Hindlimb muscle (tissue), 1 donor: ENCODE measurements around the gene TPO. TPM values are rescaled to one million over a fixed set of nuclear protein-coding genes. Genes with fewer than 3 reads are reported as not detected.
"Not testable (repeated sequence)": the region's sequence is repeated elsewhere in the genome, so short reads cannot be mapped to it uniquely, and the experiment has no call there.

Experiments
- DNase-seq: peaks from one replicate; pipeline ENCODE4 v3.0.0-alpha.2; 2013
- polyA plus RNA-seq: library from polyadenylated mRNA; unstranded; fragments of 120-200 nt; gene quantifications from one replicate; pipeline ENCODE4 v1.2.1, GENCODE V29; 2013; ENCODE audit not compliant: insufficient read length

The TPO gene
- 0.25 TPM for polyA plus RNA-seq

DNA sequence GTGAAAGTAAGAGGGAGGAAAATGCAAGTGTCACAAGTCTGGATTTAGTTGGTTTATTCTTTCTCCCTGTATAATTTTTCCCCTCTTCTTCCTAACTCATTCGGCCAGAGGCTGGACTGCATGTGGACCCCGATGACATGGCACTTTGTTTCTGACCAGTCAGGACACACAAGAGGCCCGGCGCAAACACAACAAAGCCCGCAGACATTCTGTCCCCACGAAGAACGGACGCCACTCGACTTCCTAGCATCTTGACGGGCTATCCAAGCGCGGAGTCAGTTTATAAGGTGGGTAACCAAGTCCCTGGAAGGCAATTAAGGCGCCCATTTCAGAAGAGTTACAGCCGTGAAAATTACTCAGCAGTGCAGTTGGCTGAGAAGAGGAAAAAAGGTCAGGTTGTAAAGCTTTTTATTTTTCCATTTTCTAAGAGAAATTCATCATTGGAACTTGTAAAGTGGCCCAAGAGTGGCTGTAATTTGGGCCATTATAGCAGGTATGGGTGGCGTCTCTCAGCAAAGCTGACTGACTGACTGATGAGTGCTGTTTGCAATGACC is at the start of gene TPO:
Gene TPO (plus strand): TSS at position 308 of the 555 bp plus-strand sequence. CDS start 946 bp downstream, outside the sequence.
- no peak for DNase-seq

DNA sequence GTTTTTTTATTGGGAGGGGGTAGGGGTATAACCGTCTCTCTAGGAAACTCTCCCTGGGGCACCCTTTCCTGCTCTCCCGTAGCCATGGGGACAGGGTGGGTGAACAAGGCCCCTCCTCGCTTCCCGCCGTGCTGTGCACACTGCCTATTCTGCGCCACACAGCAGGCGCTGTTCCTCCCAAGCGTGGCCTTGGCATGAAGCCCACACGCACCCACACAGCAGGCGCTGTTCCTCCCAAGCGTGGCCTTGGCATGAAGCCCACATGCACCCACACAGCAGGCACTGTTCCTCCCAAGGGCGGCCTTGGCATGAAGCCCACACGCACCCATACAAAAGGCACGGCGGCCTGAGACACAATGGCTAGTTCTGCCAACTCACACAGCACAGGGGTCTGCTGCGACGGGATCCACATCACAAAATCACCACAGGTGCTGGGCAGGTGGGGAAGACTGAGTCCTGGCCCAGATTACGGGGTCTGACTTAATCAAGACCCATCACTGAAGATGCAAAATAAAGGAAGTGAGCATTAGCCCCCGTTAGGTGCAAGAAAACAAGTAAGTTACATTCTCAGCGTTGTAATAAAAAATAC is 46.6 kb upstream of the TPO start:
- no peak for DNase-seq

DNA sequence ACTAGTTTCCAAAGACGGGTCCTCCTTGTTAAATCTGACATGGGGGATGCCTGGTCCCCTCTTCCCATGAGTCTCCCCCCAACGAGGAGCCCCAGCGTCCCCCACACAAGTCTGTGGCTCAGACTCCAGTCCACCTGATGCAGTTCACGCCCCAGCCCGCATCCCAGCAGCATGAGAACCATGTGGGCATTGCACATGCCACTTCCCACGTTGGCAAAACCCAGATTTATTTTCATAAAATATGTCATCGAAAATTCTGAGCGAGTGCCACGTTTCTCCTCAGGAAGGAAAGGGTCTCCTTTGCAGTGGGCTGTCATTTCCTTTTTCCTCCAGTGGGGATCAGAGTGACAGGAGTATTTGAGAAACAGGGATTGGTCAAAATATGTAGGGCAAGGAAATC is 45.7 kb upstream of the TPO start:
- DNase-seq = no peak

- no peak for DNase-seq
These were observed 43.4 kb upstream of the TPO start for GRCh38 chr2:1369905-1370304.

DNA sequence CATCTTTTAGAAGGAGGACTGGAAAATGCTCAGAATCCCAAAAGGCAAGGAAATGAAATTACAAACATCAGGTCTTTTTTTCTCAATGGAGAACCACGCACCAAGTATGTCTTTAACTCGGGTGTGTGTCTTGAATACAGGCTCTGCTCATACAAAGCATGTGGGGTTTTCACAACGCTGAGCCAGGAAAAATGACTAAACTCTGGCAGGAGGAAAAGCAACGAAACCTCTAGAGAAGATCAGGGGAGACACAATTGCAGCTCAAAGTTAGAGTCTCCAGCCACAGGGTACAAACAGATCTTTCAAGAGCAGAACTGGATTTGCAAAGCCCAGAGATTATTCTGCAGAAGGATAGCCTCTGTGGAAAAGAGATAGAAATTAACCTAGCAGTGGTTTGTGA is 42.8 kb upstream of the TPO start:
- peak; percentile 39 for DNase-seq

GRCh38 chr2:1371082-1371481 is 42.2 kb upstream of the TPO start:
- DNase-seq = no peak

- DNase-seq = no peak
These were observed 39.4 kb upstream of the TPO start for GRCh38 chr2:1373830-1374229.

DNA sequence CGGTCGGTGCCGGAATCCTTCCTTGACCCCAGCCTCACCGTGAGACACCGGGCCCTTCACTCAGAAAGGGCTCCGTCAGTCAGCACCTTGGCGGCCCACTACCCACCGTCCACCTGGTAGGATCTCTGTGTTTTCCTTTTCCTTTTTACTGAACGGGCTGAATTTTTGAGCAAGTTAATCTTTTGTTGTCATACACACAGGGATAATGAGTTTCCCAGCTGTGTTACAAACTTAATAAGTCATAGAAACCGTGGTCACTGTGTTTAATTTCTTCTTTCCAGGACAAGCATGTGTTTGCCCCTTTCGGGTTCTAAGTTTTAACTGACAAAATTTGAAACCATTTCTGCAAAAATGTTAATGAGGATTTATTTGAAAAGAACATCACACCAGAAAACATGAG is 39.0 kb upstream of the TPO start:
- DNase-seq = no peak

DNA sequence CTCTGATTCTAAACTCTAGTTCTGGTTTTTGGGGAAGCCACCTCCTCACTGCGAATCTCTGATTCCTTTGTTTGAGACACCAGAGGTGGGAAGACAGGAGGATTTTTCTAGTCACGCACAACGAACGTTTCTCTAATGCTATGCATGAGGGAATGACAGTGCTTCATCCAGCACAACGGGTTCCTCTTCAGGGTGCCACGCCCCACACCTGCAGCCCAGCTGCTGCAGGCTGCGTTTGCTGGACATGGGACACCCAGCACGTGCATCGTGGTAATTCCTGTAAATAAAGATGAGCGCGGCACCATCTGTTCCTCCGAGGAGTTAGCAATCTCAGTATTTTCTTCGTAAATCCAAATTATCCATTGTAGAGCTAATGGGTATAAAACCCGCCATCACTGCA is 37.5 kb upstream of the TPO start:
- DNase-seq = no peak

DNA sequence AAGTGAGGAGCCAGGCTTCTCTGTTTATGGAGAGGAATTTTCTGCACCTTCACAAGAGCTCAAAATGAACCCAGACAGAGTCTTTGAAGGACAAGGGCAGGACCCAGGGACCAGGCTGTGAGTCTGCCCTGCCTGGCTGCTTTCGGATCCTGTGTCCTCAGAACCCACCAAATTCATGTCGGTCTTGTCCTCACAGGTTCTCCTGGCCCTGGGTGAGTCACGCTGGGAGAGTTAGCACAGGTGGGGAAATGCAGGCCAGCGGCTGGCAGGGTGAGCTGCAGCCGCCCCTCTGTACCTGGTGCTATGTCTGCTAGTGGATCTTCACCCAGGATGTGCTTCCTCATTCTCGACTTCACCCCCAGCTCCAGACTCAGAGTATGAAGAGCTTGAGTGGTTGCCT is 35.8 kb upstream of the TPO start:
- no peak for DNase-seq

GRCh38 chr2:1378456-1379150 is 34.7 kb upstream of the TPO start:
- DNase-seq = no peak

- DNase-seq = no peak
These were observed 31.6 kb upstream of the TPO start for GRCh38 chr2:1381644-1382043.

GRCh38 chr2:1387954-1388725 is 25.1 kb upstream of the TPO start:
- not testable (repeated sequence) for DNase-seq

- DNase-seq = not testable (repeated sequence)
These were observed 23.1 kb upstream of the TPO start for GRCh38 chr2:1390118-1390517.

DNA sequence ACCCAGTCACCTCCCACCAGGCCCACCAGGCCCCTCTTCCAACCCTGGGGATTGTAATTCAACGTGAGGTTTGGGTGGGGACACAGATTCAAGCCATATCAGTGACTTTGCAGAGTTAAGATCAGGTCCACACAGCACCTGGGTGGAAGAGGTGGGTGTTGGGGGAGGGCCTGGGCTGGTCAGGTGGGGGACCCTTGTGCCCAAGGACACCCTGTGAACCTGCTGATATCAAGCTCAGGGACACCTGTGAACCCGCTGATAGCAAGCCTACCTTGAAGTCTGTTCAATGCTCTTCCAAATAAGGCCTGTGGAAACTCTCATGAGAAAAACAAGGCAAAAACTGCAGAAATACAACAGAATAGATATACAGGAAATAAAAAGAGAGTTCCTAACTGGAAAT is 19.9 kb upstream of the TPO start:
- DNase-seq = no peak

- no peak for DNase-seq
These were observed 18.4 kb upstream of the TPO start for GRCh38 chr2:1394709-1395408.

DNA sequence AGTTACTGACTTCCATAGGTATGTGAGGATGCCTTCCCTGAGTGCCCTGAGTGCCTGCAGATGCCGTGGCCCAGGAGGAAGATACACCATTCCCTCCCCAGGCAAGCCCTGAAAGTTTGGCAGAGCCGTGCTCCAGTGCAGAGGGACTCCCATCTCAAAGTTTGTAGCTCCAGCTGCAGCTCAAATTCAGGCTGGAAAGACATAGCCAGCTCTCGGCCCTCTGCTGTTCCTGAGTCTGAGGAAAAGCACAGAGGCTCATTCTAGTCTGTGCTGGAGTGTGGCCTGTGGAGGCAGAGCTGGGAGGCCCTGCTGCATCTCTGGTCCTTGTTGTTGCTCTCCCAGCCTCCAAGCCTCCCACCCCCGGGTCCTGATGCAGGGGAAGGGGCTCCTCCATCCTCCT is 15.9 kb upstream of the TPO start:
- peak; percentile 26 for DNase-seq

DNA sequence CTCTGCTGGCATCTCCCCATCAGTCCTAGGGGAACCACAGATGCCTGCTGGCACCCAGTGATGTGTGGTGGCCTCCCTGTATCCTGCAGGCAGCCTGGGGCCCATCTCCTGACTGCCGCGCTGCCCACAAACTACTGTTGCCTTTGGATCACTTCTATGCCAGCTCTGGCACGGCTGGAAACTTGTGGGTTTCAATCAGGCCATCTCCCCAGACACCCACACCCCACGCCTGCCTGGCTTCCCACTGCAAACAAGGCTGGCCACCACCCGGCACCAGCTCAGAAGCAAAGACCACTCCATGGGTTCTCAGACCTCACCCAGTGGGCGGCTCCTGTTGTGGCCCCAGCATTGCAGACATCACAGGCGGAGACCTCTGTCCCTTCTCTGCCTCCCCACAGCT is 15.1 kb upstream of the TPO start:
- DNase-seq = no peak

DNA sequence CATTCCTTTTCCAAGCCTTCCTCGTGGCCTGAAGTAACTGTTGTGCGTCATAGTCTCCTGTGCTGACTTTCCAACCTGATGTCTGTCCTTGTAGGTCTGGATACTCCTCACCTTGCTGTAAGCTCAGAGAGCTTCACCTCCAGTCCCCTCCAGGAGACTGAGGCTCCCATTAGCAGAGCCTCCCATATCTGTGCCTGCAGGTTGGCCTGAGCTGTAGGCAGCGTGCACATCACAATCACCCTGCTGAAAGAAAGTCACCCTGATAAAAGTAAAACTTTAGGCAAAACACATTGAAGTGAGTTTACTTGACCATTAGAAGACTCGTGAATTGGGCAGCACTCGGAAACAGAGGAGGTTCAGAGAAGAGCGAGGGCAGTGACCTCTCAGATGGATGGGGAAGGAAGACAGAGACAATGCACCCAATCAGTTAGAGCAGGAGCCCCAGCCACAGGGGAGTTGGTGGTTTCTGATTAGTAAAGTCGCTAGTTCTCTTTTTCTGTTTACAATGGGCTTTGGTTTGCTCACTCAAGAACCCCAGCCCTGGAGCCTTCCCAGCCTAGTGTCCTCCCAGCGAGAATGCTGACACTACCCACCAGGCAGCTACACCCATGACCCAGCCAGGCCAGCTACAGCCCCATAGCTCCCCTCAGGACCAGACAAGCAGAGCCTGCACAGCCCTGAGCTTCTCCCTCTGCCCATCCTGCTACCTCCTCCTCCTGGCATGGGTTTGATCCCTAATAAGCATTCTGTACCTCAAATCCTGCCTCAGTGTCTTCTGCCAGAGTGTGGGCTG is 12.1 kb upstream of the TPO start:
- DNase-seq = no peak

DNA sequence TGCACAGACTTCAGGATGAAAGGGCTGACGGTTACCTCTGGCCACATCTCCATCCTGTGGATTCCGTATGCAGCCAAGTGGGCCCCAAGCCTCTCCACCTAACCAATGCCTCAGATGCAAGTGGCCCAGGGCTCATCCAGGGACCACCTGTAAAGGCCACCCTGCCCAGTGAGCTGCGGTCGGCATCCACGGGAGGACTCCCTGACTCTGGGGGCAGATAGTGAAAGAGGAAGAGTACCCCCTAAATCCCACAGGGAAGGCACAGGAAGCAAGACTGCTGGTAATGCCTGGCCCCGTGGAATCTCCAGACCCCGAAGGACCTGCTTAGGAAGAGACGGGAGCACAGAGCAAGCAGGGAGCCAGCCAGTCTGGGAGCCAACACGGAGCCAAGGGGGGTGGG is 11.2 kb upstream of the TPO start:
- DNase-seq = no peak

GRCh38 chr2:1403565-1403964 is 9.7 kb upstream of the TPO start:
- no peak for DNase-seq

GRCh38 chr2:1405124-1405523 is 8.1 kb upstream of the TPO start:
- DNase-seq = no peak
